Right cardiac atrium (tissue), 5 donors: ENCODE data around the gene SLC38A8. TPM values are rescaled to one million over a fixed set of nuclear protein-coding genes. Genes with fewer than 3 reads are reported as not detected.

Experiments used
- ATAC-seq, 2 donors: fragments of 200-7000 bp; cut with Tn5 transposase; one replicate each; pipeline versions ENCODE4 v1.8.0 to v1.9.1; 2020; ENCODE audit warnings: moderate library complexity in 2 of 2, mild to moderate bottlenecking in 1 of 2
- DNase-seq, 3 donors: peaks; one replicate each; pipeline ENCODE4 v3.0.0-alpha.2; 2020
- H3K27ac ChIP-seq: one replicate; pipeline ENCODE4 v1.5.1; 2013; ENCODE audit warnings: mild to moderate bottlenecking, low read length, control low read depth, moderate library complexity
- H3K27me3 ChIP-seq: one replicate; pipeline ENCODE4 v1.6.1; 2013; ENCODE audit not compliant: control insufficient read depth, insufficient read depth
- H3K4me1 ChIP-seq: one replicate; pipeline ENCODE4 v1.6.1; 2013; ENCODE audit warnings: low read length; ENCODE audit not compliant: control insufficient read depth, insufficient read depth
- H3K4me3 ChIP-seq: one replicate; pipeline ENCODE4 v1.5.1; 2013; ENCODE audit warnings: low read length, control low read depth
- H3K9me3 ChIP-seq: one replicate; pipeline ENCODE4 v1.6.1; 2013; ENCODE audit warnings: low read length; ENCODE audit not compliant: control insufficient read depth
- WGBS: extraction: QIAGEN DNeasy Blood & Tissue Kit; methylation state at CpG from one replicate; pipeline ENCODE4 v1.1.7; 2013; 5-methylcytosine and 5-hydroxymethylcytosine counted together
- intact Hi-C, 4 donors: fragments of 100-400 bp; cut with DNase I; formaldehyde crosslinking; loops; one replicate each; pipeline versions ENCODE4 v1.11.0 to v1.14.0; 2022 to 2023
- polyA plus RNA-seq: library from polyadenylated mRNA; stranded (reverse); fragments of 200-250 nt; gene quantifications from one replicate; pipeline ENCODE4 v1.2.3, GENCODE V29; 2013
- total RNA-seq, 4 donors: library from RNA; stranded (reverse); fragmentation: NEBNext Ultra II Directional; extraction: Animal tissue kit (Norgen Biotek cat#: 25700); gene quantifications; one replicate each; pipeline ENCODE4 v1.2.1, GENCODE V29; 2021
- donor health status: healthy with polysubstance abuse.
- donor health status: DM: no; HTN: yes; CAD: no.
- donor health status: DM: no; HTN: no; CAD: no.
- donor health status: DM: no; HTN: yes; CAD: no; lungs with severe emphysema.
- donor health status: DM: yes; HTN: yes; CAD: no.

Gene SLC38A8
- total and polyA plus RNA-seq, 5 donors, result 0.21 to 0.29 TPM; not detected in 3

- DNase-seq (peak in 2 of 3 donors; percentile 36 to 41), ATAC-seq (no peak)
- intact Hi-C loops, result no loop called here
Measured at GRCh38 chr16:84040823-84041820, 1.5 kb downstream of the SLC38A8 start.

GRCh38 chr16:84040226-84040822, 2.3 kb downstream of the SLC38A8 start:
- no peak overlapping the region for H3K4me3 ChIP-seq
- 67% methylated on average over 14 of the region's 14 CpGs for WGBS
- H3K27me3 ChIP-seq, result no peaks in the 10 kb centered on the region
- peaks cover 2% of the 10 kb centered on the region for H3K4me1 ChIP-seq
- H3K27ac ChIP-seq, result no peak overlapping the region
- peak in 1 of 3 donors; percentile 48 for DNase-seq
- intact Hi-C loops, result no loop called here
- no peak for ATAC-seq
- no peaks in the 10 kb centered on the region for H3K9me3 ChIP-seq

More at GRCh38 chr16:84040823-84041820, 1.5 kb downstream of the SLC38A8 start:
- Histone ChIP-seq H3K27ac (no peak overlapping the region), H3K27me3 (no peaks in the 10 kb centered on the region), H3K4me3 (no peak overlapping the region), H3K9me3 (no peaks in the 10 kb centered on the region), H3K4me1 (peaks cover 2% of the 10 kb centered on the region)
- 81% methylated on average over 42 of the region's 42 CpGs for WGBS

GRCh38 chr16:84039696-84040095, 2.9 kb downstream of the SLC38A8 start:
- DNase-seq (peak in 1 of 3 donors; percentile 19), ATAC-seq (no peak)
- H3K27me3 ChIP-seq, result no peaks in the 10 kb centered on the region
- WGBS, result 94% methylated on average over 12 of the region's 12 CpGs
- intact Hi-C loops, result no loop called here
- H3K4me1 ChIP-seq, result peaks cover 2% of the 10 kb centered on the region
- H3K27ac ChIP-seq, result no peak overlapping the region
- H3K4me3 ChIP-seq, result no peak overlapping the region
- no peaks in the 10 kb centered on the region for H3K9me3 ChIP-seq

GRCh38 chr16:84038469-84038868, 4.1 kb downstream of the SLC38A8 start:
- Histone ChIP-seq H3K4me3 (no peak overlapping the region), H3K27me3 (no peaks in the 10 kb centered on the region), H3K4me1 (no peaks in the 10 kb centered on the region), H3K9me3 (no peaks in the 10 kb centered on the region), H3K27ac (no peak overlapping the region)
- peak in 1 of 3 donors; percentile 18 for DNase-seq
- intact Hi-C loops, result no loop called here
- ATAC-seq, result no peak
- WGBS, result 93% methylated on average over 12 of the region's 12 CpGs

- WGBS, result 92% methylated on average over 8 of the region's 8 CpGs
- no peak overlapping the region for H3K4me3 ChIP-seq
- no peaks in the 10 kb centered on the region for H3K27me3 ChIP-seq
- intact Hi-C loops, result no loop called here
- H3K27ac ChIP-seq, result no peak overlapping the region
- no peaks in the 10 kb centered on the region for H3K9me3 ChIP-seq
- H3K4me1 ChIP-seq, result no peaks in the 10 kb centered on the region
- DNase-seq (peak in 2 of 3 donors; percentile 39 to 50), ATAC-seq (peak; percentile 42 to 54)
Measured at GRCh38 chr16:84036982-84037425, 5.6 kb downstream of the SLC38A8 start.

GRCh38 chr16:84036131-84036530, 6.5 kb downstream of the SLC38A8 start:
- intact Hi-C loops, result no loop called here
- Histone ChIP-seq H3K4me1 (no peaks in the 10 kb centered on the region), H3K27ac (no peak overlapping the region), H3K9me3 (no peaks in the 10 kb centered on the region), H3K4me3 (no peak overlapping the region), H3K27me3 (no peaks in the 10 kb centered on the region)
- no peak for ATAC-seq
- WGBS, result 83% methylated on average over 3 of the region's 3 CpGs
- DNase-seq, result no peak

GRCh38 chr16:84034516-84034915, 8.1 kb downstream of the SLC38A8 start:
- intact Hi-C loops, result no loop called here
- Histone ChIP-seq H3K27me3 (no peaks in the 10 kb centered on the region), H3K27ac (no peak overlapping the region), H3K4me3 (no peak overlapping the region), H3K4me1 (no peaks in the 10 kb centered on the region), H3K9me3 (no peaks in the 10 kb centered on the region)
- WGBS, result 91% methylated on average over 12 of the region's 12 CpGs
- peak in 1 of 3 donors; percentile 37 for DNase-seq
- no peak for ATAC-seq

GRCh38 chr16:84033251-84034195, 9.1 kb downstream of the SLC38A8 start:
- WGBS, result 83% methylated on average over 25 of the region's 25 CpGs
- intact Hi-C loops, result no loop called here
- ATAC-seq, result no peak
- H3K4me1 ChIP-seq, result no peaks in the 10 kb centered on the region
- no peak overlapping the region for H3K4me3 ChIP-seq
- H3K27me3 ChIP-seq, result no peaks in the 10 kb centered on the region
- H3K9me3 ChIP-seq, result no peaks in the 10 kb centered on the region
- DNase-seq, result no peak
- H3K27ac ChIP-seq, result no peak overlapping the region

GRCh38 chr16:84032458-84033178, 10.0 kb downstream of the SLC38A8 start:
- Histone ChIP-seq H3K4me1 (no peaks in the 10 kb centered on the region), H3K9me3 (no peaks in the 10 kb centered on the region), H3K27me3 (no peaks in the 10 kb centered on the region), H3K27ac (no peak overlapping the region), H3K4me3 (no peak overlapping the region)
- DNase-seq, result peak in 2 of 3 donors; percentile 70 to 81
- peak; percentile 30 to 58 for ATAC-seq
- WGBS, result 63% methylated on average over 15 of the region's 15 CpGs
- intact Hi-C loops, result no loop called here

- ATAC-seq, result peak in 1 of 2 donors; percentile 10
- no peaks in the 10 kb centered on the region for H3K9me3 ChIP-seq
Measured at GRCh38 chr16:84031556-84031955, 11.0 kb downstream of the SLC38A8 start.

More at GRCh38 chr16:84031556-84031955, 11.0 kb downstream of the SLC38A8 start:
- no peaks in the 10 kb centered on the region for H3K27me3 ChIP-seq
- 79% methylated on average over 17 of the region's 17 CpGs for WGBS
- DNase-seq, result no peak
- H3K27ac ChIP-seq, result no peak overlapping the region
- H3K4me3 ChIP-seq, result no peak overlapping the region
- no peaks in the 10 kb centered on the region for H3K4me1 ChIP-seq
- intact Hi-C loops, result no loop called here
